HG03280 (cell line): ENCODE measurements around the gene MRPL46.
"Not testable (repeated sequence)": the region's sequence is repeated elsewhere in the genome, so short reads cannot be mapped to it uniquely, and the experiment has no call there.

Source experiments
- ATAC-seq: cut with Tn5 transposase; IDR thresholded peaks from one replicate; pipeline ENCODE4 v1.9.1; 2021; ENCODE audit warnings: mild to moderate bottlenecking, moderate library complexity; ENCODE audit not compliant: unreplicated experiment

The MRPL46 gene

GRCh38 chr15:88447741-88448140 is 19.4 kb downstream of the MRPL46 start:
- ATAC-seq = no peak

GRCh38 chr15:88447206-88447605 is 20.0 kb downstream of the MRPL46 start:
- no peak for ATAC-seq

GRCh38 chr15:88441076-88441730 is 26.0 kb downstream of the MRPL46 start:
- ATAC-seq = no peak

- no peak for ATAC-seq
These were observed 27.2 kb downstream of the MRPL46 start for GRCh38 chr15:88440021-88440420.

- ATAC-seq = no peak
These were observed 29.0 kb downstream of the MRPL46 start for GRCh38 chr15:88438181-88438580.

- not testable (repeated sequence) for ATAC-seq
These were observed 33.1 kb downstream of the MRPL46 start for GRCh38 chr15:88434106-88434505.

- no peak for ATAC-seq
These were observed 34.0 kb downstream of the MRPL46 start for GRCh38 chr15:88433046-88433685.

GRCh38 chr15:88431441-88431840 is 35.7 kb downstream of the MRPL46 start:
- ATAC-seq = no peak

GRCh38 chr15:88430051-88430450 is 37.1 kb downstream of the MRPL46 start:
- no peak for ATAC-seq

GRCh38 chr15:88428805-88429605 is 38.2 kb downstream of the MRPL46 start:
- ATAC-seq = no peak

- no peak for ATAC-seq
These were observed 39.1 kb downstream of the MRPL46 start for GRCh38 chr15:88428053-88428452.

GRCh38 chr15:88426304-88426703 is 40.9 kb downstream of the MRPL46 start:
- no peak for ATAC-seq

GRCh38 chr15:88423331-88423730 is 43.9 kb downstream of the MRPL46 start:
- no peak for ATAC-seq

- no peak for ATAC-seq
These were observed 47.4 kb downstream of the MRPL46 start for GRCh38 chr15:88419830-88420229.
